GM12878 (cell line): ENCODE data around the gene TMOD2. TPM values are rescaled to one million over a fixed set of nuclear protein-coding genes. Genes with fewer than 3 reads are reported as not detected.

Experiments used
- ATAC-seq: fragments of 200-7000 bp; cut with Tn5 transposase; 3 replicates; pipeline ENCODE4 v1.9.1; 2020; ENCODE audit warnings: mild to moderate bottlenecking, moderate library complexity
- BruUV-seq: library from RNA; stranded (reverse); fragments of 400-500 nt; replicated peaks from 2 replicates; lab custom pipeline; 2021; lab: Mats Ljungman, UMichigan
- CTCF ChIA-PET: fragments of 300-600 bp; sonication (Branson Sonifier 250); formaldehyde crosslinking; extraction: SDS; loops from one replicate; lab custom pipeline; 2021; ENCODE audit warnings: inconsistent platforms; lab: Yijun Ruan, JAX
- POLR2A ChIA-PET: fragments of 350-600 bp; formaldehyde crosslinking; extraction: SDS; loops from one replicate; lab custom pipeline; 2021; ENCODE audit warnings: inconsistent platforms; lab: Charles Lee
- RAD21 ChIA-PET: fragments of 300-600 bp; sonication (Branson Sonifier 250); formaldehyde crosslinking; loops from one replicate; lab custom pipeline; 2023; ENCODE audit warnings: antibody characterized with exemption; ENCODE audit not compliant: unreplicated experiment; lab: Charles Lee
- SMC1A ChIA-PET: fragments of 300-600 bp; sonication (Branson Sonifier 250); formaldehyde crosslinking; loops from one replicate; lab custom pipeline; 2023; ENCODE audit not compliant: unreplicated experiment, uncharacterized antibody; lab: Charles Lee
- DNase-seq: peaks from one replicate; pipeline ENCODE4 v3.0.0-alpha.2; 2011; ENCODE audit warnings: low read depth, low spot score
- FAIRE-seq: peaks from 3 replicates; lab custom pipeline; 2011; peaks lifted over from hg19 to GRCh38; lab: Jason Lieb, UNC
- H2AFZ ChIP-seq: 2 replicates; pipeline ENCODE4 v1.6.0; 2011; ENCODE audit warnings: low read depth, low read length, control low read depth; ENCODE audit not compliant: control insufficient read depth
- H3K27ac ChIP-seq: 2 replicates; pipeline ENCODE4 v1.5.1; 2011; ENCODE audit warnings: control low read depth; ENCODE audit not compliant: control insufficient read depth, insufficient read depth
- H3K27me3 ChIP-seq, 2 experiments: replicated peaks in 1 of 2; 2 replicates each; pipeline versions ENCODE4 v1.6.0 to v1.6.1; 2011; ENCODE audit warnings: low read length in 1 of 2; ENCODE audit not compliant: control insufficient read depth in 2 of 2, insufficient read depth in 2 of 2
- H3K36me3 ChIP-seq, 2 experiments: 2 replicates each; pipeline ENCODE4 v1.5.1; 2011; ENCODE audit warnings: low read length in 1 of 2; ENCODE audit not compliant: control insufficient read depth in 2 of 2, insufficient read depth in 2 of 2
- H3K4me1 ChIP-seq: 2 replicates; pipeline ENCODE4 v1.6.1; 2011; ENCODE audit warnings: mild to moderate bottlenecking, low read length, moderate library complexity, mixed read lengths; ENCODE audit not compliant: control insufficient read depth, insufficient read depth
- H3K4me2 ChIP-seq: 2 replicates; pipeline ENCODE4 v1.6.0; 2011; ENCODE audit warnings: control low read depth; ENCODE audit not compliant: control insufficient read depth, insufficient read depth
- H3K4me3 ChIP-seq: fragments of 200-600 bp; sonication (generic); 2 replicates; pipeline ENCODE4 v1.5.1; 2016
- H3K79me2 ChIP-seq: 2 replicates; pipeline ENCODE4 v1.6.0; 2011; ENCODE audit warnings: low read length; ENCODE audit not compliant: control insufficient read depth, insufficient read depth
- H3K9ac ChIP-seq: 2 replicates; pipeline ENCODE4 v1.8.0; 2011; ENCODE audit warnings: low read length, control low read depth, mixed read lengths; ENCODE audit not compliant: control insufficient read depth, insufficient read depth
- H3K9me3 ChIP-seq: replicated peaks from 3 replicates; pipeline ENCODE4 v1.5.1; 2011; ENCODE audit warnings: mild to moderate bottlenecking, low read length; ENCODE audit not compliant: control insufficient read depth, insufficient read depth
- H4K20me1 ChIP-seq: 2 replicates; pipeline ENCODE4 v1.6.0; 2011; ENCODE audit not compliant: control insufficient read depth, insufficient read depth
- ATF7 ChIP-seq: fragments of 450-650 bp; IDR thresholded peaks from 2 replicates; pipeline ENCODE4 v1.6.1; 2016; ENCODE audit warnings: low read depth, mild to moderate bottlenecking
- BHLHE40 ChIP-seq, 2 experiments: fragments of 450-650 bp in 1 of 2; IDR thresholded peaks; 2 replicates each; pipeline ENCODE4 v1.6.1; 2011 to 2017; ENCODE audit warnings: low read depth in 2 of 2, borderline replicate concordance in 1 of 2, improper control_type of control experiment in 1 of 2, low read length in 1 of 2, mild to moderate bottlenecking in 1 of 2
- BRCA1 ChIP-seq: IDR thresholded peaks from 2 replicates; pipeline ENCODE4 v1.6.1; 2011; ENCODE audit warnings: low read depth, low read length, improper control_type of control experiment
- CTCF ChIP-seq, 3 experiments: IDR thresholded peaks in 2 of 3; conservative IDR thresholded peaks in 1 of 3; 2 replicates each; pipeline ENCODE4 v1.5.1; 2011; ENCODE audit warnings: low read depth in 3 of 3, low read length in 3 of 3, mild to moderate bottlenecking in 3 of 3, control low read depth in 2 of 3, moderate library complexity in 2 of 3, inconsistent platforms in 1 of 3, mixed read lengths in 1 of 3; ENCODE audit not compliant: control insufficient read depth in 2 of 3, insufficient read depth in 1 of 3; ENCODE audit errors: extremely low read depth in 1 of 3
- IKZF2 ChIP-seq, 2 experiments: fragments of 450-650 bp; IDR thresholded peaks; 2 replicates each; pipeline ENCODE4 v1.6.1; 2017; ENCODE audit warnings: mild to moderate bottlenecking in 2 of 2, moderate library complexity in 2 of 2
- JUNB ChIP-seq: IDR thresholded peaks from 2 replicates; pipeline ENCODE4 v1.6.1; 2016; ENCODE audit warnings: antibody characterized with exemption, mild to moderate bottlenecking
- MTA3 ChIP-seq: IDR thresholded peaks from 2 replicates; pipeline ENCODE4 v1.6.1; 2012; ENCODE audit warnings: low read length, inconsistent platforms, borderline replicate concordance
- NBN ChIP-seq: fragments of 450-650 bp; IDR thresholded peaks from 2 replicates; pipeline ENCODE4 v1.6.1; 2016
- POLR2AphosphoS5 ChIP-seq: IDR thresholded peaks from 2 replicates; pipeline ENCODE4 v1.6.1; 2011; ENCODE audit warnings: mild to moderate bottlenecking, low read length, inconsistent platforms
- POU2F2 ChIP-seq: IDR thresholded peaks from 3 replicates; pipeline ENCODE4 v1.6.1; 2011; ENCODE audit warnings: low read depth, mild to moderate bottlenecking, low read length, borderline replicate concordance
- RCOR1 ChIP-seq: conservative IDR thresholded peaks from 2 replicates; pipeline ENCODE4 v1.6.1; 2012; ENCODE audit warnings: low read depth, low read length, improper control_type of control experiment
- SMAD1 ChIP-seq: fragments of 450-650 bp; IDR thresholded peaks from 2 replicates; pipeline ENCODE4 v1.6.1; 2018; ENCODE audit warnings: mild to moderate bottlenecking, low read depth; ENCODE audit not compliant: partially characterized antibody
- SMAD5 ChIP-seq: IDR thresholded peaks from 2 replicates; pipeline ENCODE4 v1.6.1; 2016; ENCODE audit warnings: antibody characterized with exemption, low read depth
- SRF ChIP-seq, 2 experiments: IDR thresholded peaks; 2 replicates each; pipeline ENCODE4 v1.6.1; 2011; ENCODE audit warnings: low read depth in 2 of 2, low read length in 2 of 2, mild to moderate bottlenecking in 1 of 2, moderate library complexity in 1 of 2
- TAF1 ChIP-seq: IDR thresholded peaks from 2 replicates; pipeline ENCODE4 v1.6.1; 2011; ENCODE audit warnings: mild to moderate bottlenecking, low read depth, low read length, borderline replicate concordance
- TARDBP ChIP-seq: IDR thresholded peaks from 2 replicates; pipeline ENCODE4 v1.6.1; 2016; ENCODE audit warnings: borderline replicate concordance
- ZNF217 ChIP-seq: fragments of 450-650 bp; IDR thresholded peaks from 2 replicates; pipeline ENCODE4 v1.6.1; 2017; ENCODE audit warnings: antibody characterized with exemption, mild to moderate bottlenecking
- ZNF24 ChIP-seq: fragments of 450-650 bp; IDR thresholded peaks from 2 replicates; pipeline ENCODE4 v1.6.1; 2017; ENCODE audit warnings: antibody characterized with exemption, mild to moderate bottlenecking
- WGBS: methylation state at CpG from one replicate; pipeline ENCODE4 v1.1.6; 2016; ENCODE audit warnings: low lambda C conversion rate; ENCODE audit not compliant: insufficient replicate concordance, insufficient coverage; ENCODE audit errors: missing lambda C conversion rate; 5-methylcytosine and 5-hydroxymethylcytosine counted together
- in situ Hi-C: fragments of 300-500 bp; cut with MboI; formaldehyde crosslinking; loops from 9 replicates; pipeline ENCODE4 v1.14.3; 2018; ENCODE audit warnings: mixed read lengths
- intact Hi-C: fragments of 100-400 bp; cut with micrococcal nuclease; formaldehyde crosslinking; loops from one replicate; pipeline ENCODE4 v1.14.2; 2022; ENCODE audit not compliant: unreplicated experiment
- polyA plus RNA-seq, 11 experiments: library from polyadenylated mRNA; depleted of rRNA in 4 of 11; unstranded in 6 of 11; stranded (reverse) in 5 of 11; fragments of >200 nt; fragmentation: Nextera tagmentation in 4 of 11; fragmentation: Illumina TruSeq in 1 of 11; extraction: Ambion mirVana in 4 of 11; extraction: Trizol in 1 of 11; gene quantifications; 1 replicate in 1 of 11; 2 replicates in 10 of 11; pipeline versions ENCODE4 v1.2.1 to v1.2.3, GENCODE V29; 2011 to 2016; ENCODE audit warnings: inconsistent platforms in 2 of 11, missing spikeins in 2 of 11, low read depth in 1 of 11
- total RNA-seq, 4 experiments: library from RNA; depleted of rRNA in 3 of 4; stranded (reverse); fragments of >200 nt in 3 of 4; fragmentation: Illumina TruSeq in 1 of 4; extraction: Trizol in 1 of 4; gene quantifications; 2 replicates each; pipeline versions ENCODE4 v1.2.1 to v1.2.3, GENCODE V29; 2013 to 2021
- TF ChIP-seq, protein P1 (sequence below): fragments of 450-650 bp; IDR thresholded peaks from 2 replicates; pipeline ENCODE4 v1.6.1; 2017; ENCODE audit warnings: low read depth, mild to moderate bottlenecking, moderate library complexity
- TF ChIP-seq, protein P2 (sequence below): IDR thresholded peaks from 2 replicates; pipeline ENCODE4 v1.6.1; 2012; ENCODE audit warnings: low read length, inconsistent platforms

The TMOD2 gene
- total and polyA plus RNA-seq, 10 of the 15 experiments (the other 5 are each of a cell fraction or from before 2014, with no cell fraction given): 0.61 to 15.2 (median 6.3) TPM

GRCh38 chr15:51736751-51737521, 14.5 kb upstream of the TMOD2 start:
- Histone ChIP-seq H3K79me2 (peaks cover 61% of the 10 kb centered on the region), H3K36me3 (no peaks in the 10 kb centered on the region), H3K27ac (peak overlapping the region; percentile 94), H3K4me1 (peaks cover 30% of the 10 kb centered on the region), H3K9ac (peak overlapping the region; percentile 78), H4K20me1 (no peaks in the 10 kb centered on the region), H3K4me3 (peak overlapping the region; percentile 77), H3K9me3 (no peaks in the 10 kb centered on the region), H3K4me2 (peak overlapping the region; percentile 95), H3K27me3 (no peaks in the 10 kb centered on the region), H2AFZ (peak overlapping the region; percentile 73)
- POLR2A ChIA-PET: interaction anchor here (0.5 to 2.4 kb wide), 9 partner anchors 9 to 115 kb away, joined by 3 to 11 read pairs (median 4); partner anchors contain the start of gene DMXL2
- RAD21 ChIA-PET: interaction anchor here (0.6 to 5.5 kb wide), 15 partner anchors 11 to 730 kb away, joined by 3 to 33 read pairs (median 3); no protein-coding TSS in a partner anchor
- intact Hi-C loops (loop anchor here (1.0 to 10.0 kb wide), 5 partner anchors 40 to 368 kb away; partner anchors contain the start of gene DMXL2), in situ Hi-C loops (no loop called here)
- DNase-seq: no peak
- no TSS peak for BruUV-seq
- CTCF ChIA-PET: interaction anchor here (0.6 to 10.1 kb wide), 15 partner anchors 9 to 491 kb away, joined by 3 to 136 read pairs (median 4); partner anchors contain the start of gene DMXL2
- FAIRE-seq: no peak
- SMC1A ChIA-PET: interaction anchor here (1.1 to 5.2 kb wide), 16 partner anchors 11 to 484 kb away, joined by 3 to 45 read pairs (median 4); partner anchors contain the start of gene DMXL2
- WGBS: under 1% methylated on average over 49 of the region's 69 CpGs
- peak; percentile 55 for ATAC-seq
- TF ChIP-seq, protein P1, sequence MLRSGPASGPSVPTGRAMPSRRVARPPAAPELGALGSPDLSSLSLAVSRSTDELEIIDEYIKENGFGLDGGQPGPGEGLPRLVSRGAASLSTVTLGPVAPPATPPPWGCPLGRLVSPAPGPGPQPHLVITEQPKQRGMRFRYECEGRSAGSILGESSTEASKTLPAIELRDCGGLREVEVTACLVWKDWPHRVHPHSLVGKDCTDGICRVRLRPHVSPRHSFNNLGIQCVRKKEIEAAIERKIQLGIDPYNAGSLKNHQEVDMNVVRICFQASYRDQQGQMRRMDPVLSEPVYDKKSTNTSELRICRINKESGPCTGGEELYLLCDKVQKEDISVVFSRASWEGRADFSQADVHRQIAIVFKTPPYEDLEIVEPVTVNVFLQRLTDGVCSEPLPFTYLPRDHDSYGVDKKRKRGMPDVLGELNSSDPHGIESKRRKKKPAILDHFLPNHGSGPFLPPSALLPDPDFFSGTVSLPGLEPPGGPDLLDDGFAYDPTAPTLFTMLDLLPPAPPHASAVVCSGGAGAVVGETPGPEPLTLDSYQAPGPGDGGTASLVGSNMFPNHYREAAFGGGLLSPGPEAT: no peak
- no peak for TF ChIP-seq SMAD5
- TF ChIP-seq ZNF217: no peak
- TF ChIP-seq BHLHE40 (IDR thresholded peaks at IDR 0.05; ENCODE audit: borderline replicate concordance in 1 of 2, low read depth in 2 of 2, low read length in 1 of 2): peak; percentile 63 to 84; a peak in 3 of 4 replicates
- TF ChIP-seq MTA3: no peak
- TF ChIP-seq SRF (IDR thresholded peaks at IDR 0.05; ENCODE audit: low read depth in 2 of 2, low read length in 2 of 2): no peak
- no peak for TF ChIP-seq RCOR1
- TF ChIP-seq, protein P2, sequence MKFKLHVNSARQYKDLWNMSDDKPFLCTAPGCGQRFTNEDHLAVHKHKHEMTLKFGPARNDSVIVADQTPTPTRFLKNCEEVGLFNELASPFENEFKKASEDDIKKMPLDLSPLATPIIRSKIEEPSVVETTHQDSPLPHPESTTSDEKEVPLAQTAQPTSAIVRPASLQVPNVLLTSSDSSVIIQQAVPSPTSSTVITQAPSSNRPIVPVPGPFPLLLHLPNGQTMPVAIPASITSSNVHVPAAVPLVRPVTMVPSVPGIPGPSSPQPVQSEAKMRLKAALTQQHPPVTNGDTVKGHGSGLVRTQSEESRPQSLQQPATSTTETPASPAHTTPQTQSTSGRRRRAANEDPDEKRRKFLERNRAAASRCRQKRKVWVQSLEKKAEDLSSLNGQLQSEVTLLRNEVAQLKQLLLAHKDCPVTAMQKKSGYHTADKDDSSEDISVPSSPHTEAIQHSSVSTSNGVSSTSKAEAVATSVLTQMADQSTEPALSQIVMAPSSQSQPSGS: no peak
- no peak for TF ChIP-seq BRCA1
- no peak for TF ChIP-seq SMAD1
- TF ChIP-seq JUNB: no peak
- no peak for TF ChIP-seq POU2F2
- no peak for TF ChIP-seq ZNF24
- TF ChIP-seq TARDBP: no peak
- TF ChIP-seq NBN: no peak
- TF ChIP-seq CTCF (IDR thresholded peaks at IDR 0.05 in 2 of 3, conservative IDR thresholded peaks at IDR 0.05 in 1 of 3; ENCODE audit: control insufficient read depth in 2 of 3, extremely low read depth in 1 of 3, insufficient read depth in 1 of 3, low read depth in 3 of 3, low read length in 3 of 3): no peak
- no peak for TF ChIP-seq TAF1
- peak; percentile 33; the same call in 1 of the 2 replicates for TF ChIP-seq POLR2AphosphoS5
- TF ChIP-seq ATF7: no peak
- TF ChIP-seq IKZF2 (IDR thresholded peaks at IDR 0.05): no peak
